Ovary (tissue), 9 donors: ENCODE results near the gene KIF16B. TPM values are rescaled to one million over a fixed set of nuclear protein-coding genes. Genes with fewer than 3 reads are reported as not detected.

ENCODE experiments used
- DNase-seq, 5 donors: peaks; one replicate each; pipeline ENCODE4 v3.0.0-alpha.2; 2019 to 2020
- H3K27ac ChIP-seq, 2 donors: fragments of 200-600 bp; one replicate each; pipeline versions ENCODE4 v1.5.1 to v1.8.0; 2019 to 2022
- H3K27me3 ChIP-seq: fragments of 200-600 bp; one replicate; pipeline ENCODE4 v1.8.0; 2022
- H3K36me3 ChIP-seq: fragments of 200-600 bp; sonication (generic); one replicate; pipeline ENCODE4 v1.5.1; 2019
- H3K4me1 ChIP-seq: one replicate; pipeline ENCODE4 v1.8.1; 2013; ENCODE audit warnings: mild to moderate bottlenecking, moderate library complexity; ENCODE audit not compliant: insufficient read depth
- H3K4me3 ChIP-seq: fragments of 200-600 bp; sonication (generic); one replicate; pipeline ENCODE4 v1.5.1; 2017
- H3K9me3 ChIP-seq, 2 donors: fragments of 200-600 bp in 1 of 2; sonication (generic) in 1 of 2; one replicate each; pipeline versions ENCODE4 v1.5.1 to v1.8.1; 2013 to 2019; ENCODE audit warnings: mild to moderate bottlenecking in 1 of 2, moderate library complexity in 1 of 2
- CTCF ChIP-seq, 3 donors: fragments of 450-650 bp in 2 of 3; fragments of 200-600 bp in 1 of 3; IDR thresholded peaks; one replicate each; pipeline versions ENCODE4 v1.5.1 to v1.8.0; 2016 to 2022; ENCODE audit warnings: antibody characterized with exemption in 3 of 3, mild to moderate bottlenecking in 1 of 3
- EP300 ChIP-seq: sonication (generic); formaldehyde crosslinking; IDR thresholded peaks from one replicate; pipeline ENCODE4 v1.6.1; 2017; ENCODE audit warnings: antibody characterized with exemption
- POLR2A ChIP-seq: fragments of 450-650 bp; IDR thresholded peaks from one replicate; pipeline ENCODE4 v1.6.1; 2017; ENCODE audit warnings: antibody characterized with exemption, mild to moderate bottlenecking, moderate library complexity
- WGBS, 3 donors: extraction: QIAGEN DNeasy Blood & Tissue Kit in 1 of 3; methylation state at CpG; one replicate each; pipeline versions ENCODE4 v1.1.5 to v1.1.7; 2013 to 2017; 5-methylcytosine and 5-hydroxymethylcytosine counted together
- intact Hi-C, 4 donors: fragments of 100-400 bp; cut with DNase I; formaldehyde crosslinking; loops; one replicate each; pipeline versions ENCODE4 v1.11.0 to v1.15.1; 2022 to 2023
- polyA plus RNA-seq, 2 donors: library from polyadenylated mRNA; stranded (reverse); fragments of 200-250 nt in 1 of 2; fragments of 350-450 nt in 1 of 2; fragmentation: Illumina TruSeq in 1 of 2; extraction: RNeasy Lipid Tissue Mini Kit (QIAGEN cat#74804) in 1 of 2; gene quantifications; one replicate each; pipeline ENCODE4 v1.2.3, GENCODE V29; 2013 to 2014
- total RNA-seq, 7 donors: library from RNA; depleted of rRNA in 2 of 7; stranded (reverse); fragments of >200 nt in 2 of 7; fragmentation: NEBNext Ultra II Directional in 3 of 7; extraction: Animal tissue kit (Norgen Biotek cat#: 25700) in 3 of 7; gene quantifications; one replicate each; pipeline versions ENCODE4 v1.1.0 to v1.2.4, GENCODE V29; 2016 to 2023
- donor health status: DM: no; HTN: no; CAD: no; lungs with moderate emphysema.
- donor health status: DM: no; HTN: no; CAD: no.
- donor health status: Bipolar disorder and iron deficiency.
- donor health status: DM: yes; HTN: yes; CAD: no.
- donor health status: DM: no; HTN: no; CAD: no.
- donor health status: DM: yes; HTN: yes; CAD: no.

Gene KIF16B
- total and polyA plus RNA-seq, 9 donors: 10.9 to 28.1 (median 20.2) TPM

- no peak for DNase-seq
- 64 to 83% (median 71%) methylated on average over 7 of the region's 7 CpGs for WGBS, 3 donors
- TF ChIP-seq POLR2A (no peak), CTCF (IDR thresholded peaks at IDR 0.05) (no peak), EP300 (no peak)
- H3K4me1 ChIP-seq: peaks cover 2% of the 10 kb centered on the region
- H3K27me3 ChIP-seq: no peaks in the 10 kb centered on the region
- H3K36me3 ChIP-seq: no peaks in the 10 kb centered on the region
- H3K27ac ChIP-seq: no peak overlapping the region
- H3K4me3 ChIP-seq: no peak overlapping the region
- H3K9me3 ChIP-seq: no peaks in the 10 kb centered on the region
- intact Hi-C loops: no loop called here
Observed at GRCh38 chr20:16378712-16379370, 194.4 kb downstream of the KIF16B start.

- Histone ChIP-seq H3K27ac (no peak overlapping the region), H3K4me3 (no peak overlapping the region), H3K27me3 (no peaks in the 10 kb centered on the region), H3K9me3 (no peaks in the 10 kb centered on the region), H3K36me3 (no peaks in the 10 kb centered on the region), H3K4me1 (peaks cover 2% of the 10 kb centered on the region)
- DNase-seq: no peak
- intact Hi-C loops: no loop called here
- TF ChIP-seq EP300 (no peak), POLR2A (no peak), CTCF (IDR thresholded peaks at IDR 0.05) (no peak)
- 98 to 100% (median 98%) methylated on average over 1 of the region's 1 CpG for WGBS, 3 donors
Observed at GRCh38 chr20:16378122-16378521, 195.1 kb downstream of the KIF16B start.

- H3K27ac ChIP-seq: no peak overlapping the region
- DNase-seq: no peak
- no peaks in the 10 kb centered on the region for H3K4me1 ChIP-seq
- 79 to 90% (median 86%) methylated on average over 1 of the region's 1 CpG for WGBS, 3 donors
- intact Hi-C loops: loop anchor here in 1 of 4 donors (10.0 kb wide), 1 partner anchor 315 kb away; no protein-coding TSS in a partner anchor
- H3K27me3 ChIP-seq: no peaks in the 10 kb centered on the region
- H3K4me3 ChIP-seq: no peak overlapping the region
- TF ChIP-seq EP300: no peak
- no peak for TF ChIP-seq CTCF (IDR thresholded peaks at IDR 0.05)
- TF ChIP-seq POLR2A: no peak
- no peaks in the 10 kb centered on the region for H3K9me3 ChIP-seq
- H3K36me3 ChIP-seq: no peaks in the 10 kb centered on the region
Observed at GRCh38 chr20:16369441-16369840, 203.8 kb downstream of the KIF16B start.

- TF ChIP-seq EP300 (no peak), POLR2A (no peak), CTCF (IDR thresholded peaks at IDR 0.05) (no peak)
- Histone ChIP-seq H3K4me1 (no peaks in the 10 kb centered on the region), H3K9me3 (no peaks in the 10 kb centered on the region), H3K4me3 (no peak overlapping the region), H3K27ac (no peak overlapping the region), H3K36me3 (no peaks in the 10 kb centered on the region), H3K27me3 (no peaks in the 10 kb centered on the region)
- intact Hi-C loops: loop anchor here in 1 of 4 donors (10.0 kb wide), 1 partner anchor 314 kb away; no protein-coding TSS in a partner anchor
- 87 to 93% (median 92%) methylated on average over 11 of the region's 11 CpGs for WGBS, 3 donors
- no peak for DNase-seq
Observed at GRCh38 chr20:16368645-16369292, 204.5 kb downstream of the KIF16B start.
